Posterior vena cava (tissue), 2 donors: ENCODE data around the gene TMC2. TPM values are rescaled to one million over a fixed set of nuclear protein-coding genes. Genes with fewer than 3 reads are reported as not detected.
"Not testable (repeated sequence)": the region's sequence is repeated elsewhere in the genome, so short reads cannot be mapped to it uniquely, and the experiment has no call there.

ENCODE experiments used
- DNase-seq: peaks from one replicate; pipeline ENCODE4 v3.0.0-alpha.2; 2020; ENCODE audit warnings: low spot score
- intact Hi-C, 2 donors: fragments of 100-400 bp; cut with DNase I; formaldehyde crosslinking; loops; one replicate each; pipeline versions ENCODE4 v1.14.1 to v1.14.2; 2022 to 2023
- total RNA-seq, 2 donors: library from RNA; stranded (reverse); fragmentation: NEBNext Ultra II Directional; extraction: Animal tissue kit (Norgen Biotek cat#: 25700); gene quantifications; one replicate each; pipeline ENCODE4 v1.2.1, GENCODE V29; 2021
- donor health status: DM: yes; HTN: yes; CAD: no.
- donor health status: DM: yes; HTN: yes; CAD: no.

Gene TMC2
- total RNA-seq, 2 donors from 2014 or later: 0.14 to 0.56 TPM

DNA sequence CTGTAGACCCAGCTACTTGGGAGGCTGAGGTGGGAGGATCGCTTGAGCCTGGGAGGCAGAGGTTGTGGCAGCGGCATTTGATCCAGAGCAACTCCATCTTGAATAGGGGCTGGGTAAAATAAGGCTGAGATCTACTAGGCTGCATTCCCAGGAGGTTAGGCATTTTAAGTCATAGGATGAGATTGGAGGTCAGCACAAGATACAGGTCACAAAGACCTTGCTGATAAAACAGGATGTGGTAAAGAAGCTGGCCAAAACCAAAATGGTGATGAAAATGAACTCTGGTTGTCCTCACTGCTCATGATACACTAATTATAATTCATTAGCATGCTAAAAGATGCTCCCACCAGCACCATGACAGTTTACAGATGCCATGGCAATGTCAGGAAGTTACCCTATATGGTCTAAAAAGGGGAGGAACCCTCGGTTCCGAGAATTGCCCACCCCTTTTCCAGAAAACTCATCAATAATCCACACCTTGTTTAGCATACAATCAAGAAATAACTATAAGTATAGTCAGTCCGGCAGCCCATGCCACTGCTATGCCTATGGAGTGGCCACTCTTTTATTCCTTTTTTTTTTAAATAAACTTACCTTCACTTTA, 13.4 kb upstream of the TMC2 start:
- intact Hi-C loops: loop anchor here (5.0 to 10.0 kb wide), 2 partner anchors 124 to 132 kb away; partner anchors contain the start of gene NOP56 (in 1 of the 2)
- DNase-seq: not testable (repeated sequence)

DNA sequence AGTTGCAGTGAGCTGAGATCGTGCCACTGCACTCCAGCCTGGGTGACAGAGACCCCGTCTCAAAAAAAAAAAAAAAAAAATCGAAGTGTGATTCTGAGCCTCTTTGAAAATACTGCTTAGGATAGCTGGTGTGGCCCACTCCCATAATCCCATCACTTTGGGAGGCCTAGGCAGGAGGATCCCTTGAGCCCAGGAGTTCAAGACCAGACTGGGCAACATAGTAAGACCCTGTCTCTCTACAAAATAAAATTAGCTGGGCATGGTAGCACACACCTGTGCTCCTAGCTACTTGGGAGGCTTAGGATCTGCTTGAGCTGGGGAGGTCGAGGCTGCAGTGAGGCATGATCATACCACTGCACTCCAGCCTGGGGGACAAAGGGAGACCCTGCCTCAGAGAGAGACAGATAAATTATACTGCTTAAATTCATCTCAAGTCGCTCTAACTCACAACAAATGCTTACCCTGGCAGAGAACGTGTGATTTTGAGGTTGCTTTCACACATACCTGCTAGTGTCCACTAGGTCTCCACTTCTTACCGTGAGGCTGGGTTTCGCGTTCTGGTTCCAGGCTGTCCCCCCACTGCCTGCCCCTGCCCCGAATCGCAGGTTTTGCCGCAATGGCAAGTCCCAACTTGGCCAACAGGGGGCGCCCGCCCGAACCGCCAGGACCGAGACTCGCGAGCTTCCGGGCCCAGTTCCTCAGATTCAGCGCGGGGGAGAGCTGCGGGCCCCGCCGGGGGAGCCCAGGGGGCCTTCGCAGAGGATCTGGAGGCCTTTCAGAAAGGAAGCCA, 12.3 kb upstream of the TMC2 start:
- intact Hi-C loops: loop anchor here (5.0 to 10.0 kb wide), 2 partner anchors 123 to 131 kb away; partner anchors contain the start of gene NOP56 (in 1 of the 2)
- peak; percentile 97 for DNase-seq

DNA sequence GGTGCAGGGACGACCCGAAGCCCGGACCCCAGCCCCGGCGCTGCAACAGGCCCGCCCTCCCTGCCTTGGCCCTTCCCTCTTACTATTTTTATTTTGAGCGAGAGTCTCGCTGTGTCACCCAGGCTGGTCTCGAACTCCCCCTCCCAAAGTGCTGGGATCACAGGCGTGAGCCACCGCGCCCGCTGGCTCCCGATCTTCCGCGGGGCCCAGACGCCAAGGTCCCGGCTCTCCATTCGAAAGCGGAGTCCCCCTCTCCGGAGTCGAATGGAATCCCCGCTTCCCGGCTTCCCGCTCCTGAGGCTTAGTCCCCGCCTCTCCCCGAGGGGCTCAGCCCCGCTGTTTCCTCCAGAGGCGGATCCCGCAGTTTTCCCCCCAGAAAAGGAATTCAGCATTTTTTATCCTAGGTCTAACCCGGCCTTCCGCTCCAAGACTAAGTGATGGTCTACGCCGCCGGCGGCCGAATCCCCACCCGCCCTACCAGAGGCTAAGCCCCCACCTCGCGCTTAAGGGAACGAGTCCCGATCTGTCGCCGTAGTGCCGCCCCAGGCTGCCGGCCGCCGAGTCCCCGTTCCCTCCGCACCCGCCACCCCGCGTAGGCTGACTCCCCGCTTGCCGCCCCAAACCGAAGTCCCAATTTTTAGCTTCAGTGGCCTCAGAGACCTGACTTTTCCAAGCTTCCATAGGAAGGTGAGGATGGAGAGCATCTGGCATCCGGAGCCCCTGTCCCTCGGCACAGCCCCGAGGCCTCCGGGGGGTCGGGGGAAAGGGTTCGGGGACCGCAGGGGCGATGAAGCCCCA, 11.5 kb upstream of the TMC2 start:
- intact Hi-C loops: loop anchor here (5.0 to 10.0 kb wide), 2 partner anchors 122 to 130 kb away; partner anchors contain the start of gene NOP56 (in 1 of the 2)
- DNase-seq: peak; percentile 86

DNA sequence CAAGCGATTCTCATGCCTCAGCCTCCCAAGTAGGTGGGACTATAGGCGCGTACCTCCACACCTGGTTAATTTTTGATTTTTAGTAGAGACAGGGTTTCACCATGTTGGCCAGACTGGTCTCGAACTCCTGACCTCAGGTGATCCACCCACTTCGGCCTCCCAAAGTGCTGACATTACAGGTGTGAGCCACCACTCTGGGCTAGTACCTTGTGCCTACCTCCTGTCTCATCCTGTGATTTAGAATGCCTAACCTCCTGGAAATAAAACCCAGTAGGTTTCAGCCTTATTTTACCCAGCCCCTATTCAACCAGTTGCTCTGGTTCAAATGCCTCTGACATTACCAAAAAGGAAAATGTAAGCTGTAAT, 10.2 kb upstream of the TMC2 start:
- intact Hi-C loops: loop anchor here in 1 of 2 donors (10.0 kb wide), 1 partner anchor 129 kb away; the partner anchor contains the start of gene NOP56
- not testable (repeated sequence) for DNase-seq

DNA sequence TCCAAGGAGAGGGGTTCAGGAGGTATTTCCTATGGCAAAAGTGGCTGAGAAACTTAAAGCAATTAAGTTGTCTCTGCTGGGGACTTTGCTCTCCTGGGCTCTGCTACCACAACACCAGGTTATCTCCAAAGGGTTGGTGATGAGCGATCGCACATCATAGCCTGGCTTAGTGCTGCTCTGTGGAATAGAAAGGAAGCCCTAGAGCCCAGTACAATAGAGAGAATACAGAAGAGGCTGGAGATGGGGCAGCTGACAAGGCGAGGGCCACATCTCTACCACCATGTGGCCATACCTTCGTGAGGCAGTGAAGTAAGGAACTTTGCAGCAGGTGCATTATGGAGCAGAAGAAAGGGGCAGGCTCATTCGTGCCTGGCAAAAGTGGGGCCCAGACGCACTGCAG, 8.6 kb upstream of the TMC2 start:
- intact Hi-C loops: loop anchor here in 1 of 2 donors (10.0 kb wide), 1 partner anchor 127 kb away; the partner anchor contains the start of gene NOP56
- DNase-seq: peak; percentile 54

DNA sequence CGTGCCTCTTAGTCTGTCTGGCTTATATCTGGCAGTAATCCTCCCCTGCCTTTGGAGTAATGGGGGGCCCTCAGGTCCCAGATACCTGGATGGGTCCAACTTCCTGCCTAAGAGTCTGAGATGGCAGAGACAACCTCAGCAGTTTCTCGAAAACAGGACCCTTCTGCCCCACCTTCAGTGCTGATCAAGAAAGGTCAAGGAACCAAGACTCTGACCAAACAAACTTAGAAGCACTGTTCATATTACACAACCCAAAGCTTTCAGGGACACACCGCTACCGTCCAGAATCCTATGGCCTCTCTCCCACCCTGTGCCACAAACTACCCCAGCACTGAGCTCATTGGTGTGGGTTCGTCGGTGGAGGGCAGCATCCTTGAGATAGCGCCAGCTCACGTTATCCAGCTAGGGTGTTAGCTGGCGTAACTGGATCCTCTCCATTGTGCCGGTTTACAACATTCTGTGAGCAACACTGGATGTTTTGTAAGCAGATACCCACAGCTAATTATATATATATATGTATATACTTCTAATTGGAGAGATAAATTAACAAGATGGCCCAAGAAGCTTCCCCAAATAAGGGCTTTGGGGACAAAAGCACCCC, 7.6 kb upstream of the TMC2 start:
- intact Hi-C loops: loop anchor here in 1 of 2 donors (10.0 kb wide), 1 partner anchor 126 kb away; the partner anchor contains the start of gene NOP56
- DNase-seq: no peak

DNA sequence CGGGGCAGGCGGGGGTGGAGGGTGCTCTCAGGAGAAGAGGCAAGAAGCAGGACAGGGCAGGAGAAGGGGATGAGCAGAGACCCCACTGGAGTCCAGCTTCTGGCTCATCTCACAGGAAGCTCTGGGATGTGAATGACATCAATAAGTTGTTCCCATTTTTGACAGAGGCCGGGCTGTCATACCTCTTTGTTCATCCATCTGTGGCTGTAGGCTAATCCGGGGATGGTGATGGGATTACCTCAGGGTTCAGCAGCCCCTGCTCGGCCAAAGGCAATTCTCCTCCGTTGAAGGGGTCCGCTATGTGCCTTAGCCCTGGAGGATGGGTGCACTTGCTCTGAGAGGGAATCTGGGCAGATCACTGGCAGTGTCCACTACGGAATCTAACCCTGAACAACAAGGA, 3.3 kb upstream of the TMC2 start:
- intact Hi-C loops: no loop called here
- no peak for DNase-seq

DNA sequence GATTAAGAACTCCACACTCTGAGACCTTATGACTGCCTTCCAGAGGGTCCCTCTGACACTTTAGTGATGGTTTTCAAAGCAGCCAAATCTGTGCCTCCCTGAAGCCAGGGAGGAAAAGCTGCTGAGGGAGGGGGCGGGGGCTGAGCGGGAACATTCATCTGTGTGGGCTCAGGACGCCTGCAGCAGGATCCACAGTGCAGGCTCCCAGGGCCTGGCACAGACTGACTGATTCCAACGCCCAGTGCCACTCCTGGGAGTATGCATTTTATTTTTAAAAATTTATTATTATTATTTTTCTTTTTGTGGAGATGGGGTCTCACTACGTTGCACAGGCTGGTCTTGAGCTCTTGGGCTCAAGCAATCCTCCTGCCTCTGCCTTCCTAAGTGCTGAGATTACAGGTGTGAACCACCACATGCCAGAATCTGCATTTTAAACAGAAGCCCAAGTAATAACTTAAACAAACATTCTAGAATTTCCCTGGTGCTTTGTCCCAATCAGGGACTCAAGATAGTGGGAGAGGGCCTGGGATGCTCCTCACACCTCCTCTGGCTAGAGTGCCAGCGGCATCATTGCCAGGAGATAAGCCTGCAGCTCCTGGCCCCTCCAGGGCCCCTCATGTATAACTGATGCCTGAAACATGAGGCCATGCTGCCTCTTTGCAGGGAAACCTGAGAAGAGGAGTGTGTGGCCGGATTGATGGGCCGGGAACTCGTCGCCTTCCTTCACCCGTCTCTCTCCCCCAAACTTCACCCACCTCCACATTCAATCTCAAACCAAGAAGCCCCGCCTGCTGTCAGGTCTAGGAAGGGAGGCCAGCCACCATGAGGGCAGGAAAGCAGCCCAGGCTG, 438 bp upstream of the TMC2 start:
- DNase-seq: no peak
- intact Hi-C loops: no loop called here

DNA sequence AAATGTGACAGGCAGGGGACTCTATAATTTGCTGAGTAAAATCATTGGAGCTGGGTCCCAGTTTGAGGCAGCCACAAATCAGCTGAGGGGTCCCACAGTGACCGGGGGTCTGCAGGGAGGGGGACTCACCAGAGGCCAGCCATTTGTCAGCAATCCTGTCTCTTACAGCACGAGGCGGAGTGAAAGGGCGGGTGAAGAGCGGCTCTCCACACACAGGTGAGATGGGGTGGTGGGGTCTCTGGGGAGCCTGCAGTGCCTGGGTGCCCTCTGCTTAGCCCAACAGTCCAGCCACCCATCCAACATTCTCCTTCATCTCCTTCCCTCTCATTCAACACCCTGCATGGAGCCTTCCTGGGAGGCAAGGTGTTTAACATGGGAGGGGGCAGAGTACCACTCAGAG, 728 bp downstream of the TMC2 start:
- intact Hi-C loops: no loop called here
- no peak for DNase-seq

DNA sequence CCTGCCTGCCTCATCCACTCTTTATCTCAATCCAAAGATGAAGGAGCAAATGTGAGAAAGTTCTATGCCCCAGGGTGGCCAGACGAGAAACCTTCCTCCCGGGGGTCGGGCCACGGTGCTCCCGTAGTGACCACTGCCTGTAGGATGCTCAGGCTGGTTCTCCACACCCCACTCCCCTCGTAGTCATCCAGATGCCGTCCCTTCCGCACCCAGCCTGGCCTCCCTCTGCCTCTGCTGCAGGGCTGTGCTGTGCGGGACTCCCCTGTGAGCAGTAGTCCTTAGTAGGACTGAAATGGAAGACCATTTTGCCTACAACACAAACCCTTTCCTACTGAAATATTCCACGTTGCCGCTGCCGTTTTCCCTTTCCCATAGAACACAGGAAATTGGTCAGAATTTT, 2.0 kb downstream of the TMC2 start:
- peak; percentile 75 for DNase-seq
- intact Hi-C loops: no loop called here

DNA sequence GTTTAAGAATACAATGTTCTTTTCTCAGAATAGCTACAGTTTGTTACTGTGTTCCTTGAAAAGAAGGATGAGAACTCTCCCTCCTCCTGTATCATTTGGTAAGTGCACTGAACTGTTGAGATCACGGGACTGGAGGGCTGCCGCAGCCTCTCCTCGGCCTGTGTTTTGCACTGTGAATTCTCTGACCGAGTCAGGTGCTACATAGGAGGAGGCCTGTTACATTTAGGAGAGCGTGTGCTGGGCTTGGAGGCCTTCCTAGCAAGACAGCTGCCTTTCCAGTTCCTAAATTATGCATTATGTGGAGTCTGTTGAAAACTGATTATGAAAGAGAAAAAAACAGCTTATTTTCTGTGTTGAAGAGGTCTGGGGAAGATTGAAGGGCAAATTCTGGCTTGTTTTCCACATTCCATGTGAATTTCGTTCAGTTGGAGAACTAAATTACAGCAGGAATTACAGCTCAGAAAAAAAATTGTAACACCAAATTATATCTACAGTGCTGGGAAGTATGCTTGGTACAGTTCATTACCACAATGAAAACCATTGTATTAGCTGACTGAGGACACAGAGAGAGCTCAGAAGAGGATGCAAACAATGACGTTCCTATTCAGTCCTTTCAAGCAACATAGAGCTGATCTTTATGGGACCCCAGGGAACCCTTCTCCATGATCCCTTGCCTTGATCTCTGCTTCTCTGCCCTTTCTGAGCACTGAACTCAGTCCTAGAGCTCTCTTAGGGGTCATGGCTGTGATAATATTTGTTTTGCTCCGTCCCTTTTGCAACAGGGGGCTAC, 2.8 kb downstream of the TMC2 start:
- intact Hi-C loops: no loop called here
- DNase-seq: no peak

DNA sequence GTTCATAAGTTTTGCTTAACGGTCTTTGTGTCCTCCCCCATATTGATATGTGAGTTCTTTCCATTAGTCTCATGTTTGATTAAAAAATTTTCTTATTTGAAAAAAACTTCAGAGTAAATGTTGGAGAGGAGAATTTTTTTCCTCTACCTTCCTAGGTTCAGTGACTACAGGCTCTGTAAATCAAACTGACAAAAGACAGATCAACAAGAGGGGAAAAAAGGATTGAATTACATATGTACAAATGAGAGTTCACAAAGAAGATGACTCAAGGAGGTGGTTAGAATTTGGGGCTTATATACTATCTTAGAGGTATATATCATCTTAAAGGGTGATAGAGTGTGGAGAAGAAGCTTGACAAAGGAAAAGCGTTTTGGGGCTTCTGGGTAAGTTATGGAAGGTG, 5.6 kb downstream of the TMC2 start:
- intact Hi-C loops: no loop called here
- no peak for DNase-seq

DNA sequence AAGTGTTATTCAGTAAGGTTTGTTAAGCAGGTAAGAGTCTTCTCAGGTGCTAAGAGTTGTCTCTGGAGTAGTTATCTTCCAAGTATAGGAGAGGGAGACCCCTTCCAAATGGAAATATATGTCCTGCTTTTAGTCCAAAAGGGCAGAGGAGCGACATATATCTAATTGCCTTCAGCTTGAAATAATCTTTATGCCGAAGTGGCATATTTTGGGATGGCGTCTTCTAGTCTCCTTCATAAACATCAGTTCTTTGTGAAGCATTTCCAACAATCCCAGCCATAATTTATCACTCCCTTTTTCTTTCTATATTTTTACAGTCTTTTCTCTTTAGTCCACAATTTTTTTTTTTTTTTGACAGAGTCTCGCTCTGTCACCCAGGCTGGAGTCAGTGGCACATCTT, 6.0 kb downstream of the TMC2 start:
- no peak for DNase-seq
- intact Hi-C loops: no loop called here

DNA sequence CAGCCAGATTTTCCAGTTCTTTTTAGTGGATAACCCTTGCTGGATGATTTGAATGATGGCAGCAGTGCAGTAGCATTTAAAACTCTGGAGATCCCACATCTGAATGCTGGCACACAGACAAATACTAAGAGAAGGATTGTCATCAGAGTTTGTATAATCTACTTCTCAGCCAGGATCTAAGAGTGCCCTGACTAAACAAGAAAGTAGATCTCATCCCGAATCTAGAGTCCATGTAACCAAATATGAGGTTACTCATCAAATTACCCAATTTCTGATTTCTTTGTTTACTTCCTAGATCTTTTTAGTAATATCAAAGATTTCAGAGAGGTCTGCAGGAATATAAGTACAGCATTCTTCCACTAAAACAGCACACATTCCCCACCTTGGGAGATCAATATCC, 7.8 kb downstream of the TMC2 start:
- intact Hi-C loops: no loop called here
- DNase-seq: no peak

DNA sequence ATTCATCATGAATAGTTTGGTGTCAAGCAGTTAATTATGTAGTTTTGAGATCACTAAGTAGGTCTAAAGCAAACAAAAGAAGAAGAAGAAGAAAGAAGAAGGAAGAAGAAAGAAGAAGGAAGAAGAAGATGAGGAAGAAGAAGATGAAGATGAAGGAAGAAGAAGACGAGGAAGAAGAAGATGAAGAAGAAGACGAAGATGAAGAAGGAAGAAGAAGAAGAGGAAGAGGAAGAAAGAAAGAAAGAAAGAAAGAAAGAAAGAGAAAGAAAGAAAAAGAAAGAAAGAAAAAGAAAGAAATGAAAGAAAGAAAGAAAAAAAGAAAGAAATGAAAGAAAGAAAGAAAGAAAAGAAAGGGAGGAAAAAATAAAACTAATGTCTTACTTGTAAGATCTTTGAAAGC, 9.2 kb downstream of the TMC2 start:
- intact Hi-C loops: no loop called here
- DNase-seq: no peak

DNA sequence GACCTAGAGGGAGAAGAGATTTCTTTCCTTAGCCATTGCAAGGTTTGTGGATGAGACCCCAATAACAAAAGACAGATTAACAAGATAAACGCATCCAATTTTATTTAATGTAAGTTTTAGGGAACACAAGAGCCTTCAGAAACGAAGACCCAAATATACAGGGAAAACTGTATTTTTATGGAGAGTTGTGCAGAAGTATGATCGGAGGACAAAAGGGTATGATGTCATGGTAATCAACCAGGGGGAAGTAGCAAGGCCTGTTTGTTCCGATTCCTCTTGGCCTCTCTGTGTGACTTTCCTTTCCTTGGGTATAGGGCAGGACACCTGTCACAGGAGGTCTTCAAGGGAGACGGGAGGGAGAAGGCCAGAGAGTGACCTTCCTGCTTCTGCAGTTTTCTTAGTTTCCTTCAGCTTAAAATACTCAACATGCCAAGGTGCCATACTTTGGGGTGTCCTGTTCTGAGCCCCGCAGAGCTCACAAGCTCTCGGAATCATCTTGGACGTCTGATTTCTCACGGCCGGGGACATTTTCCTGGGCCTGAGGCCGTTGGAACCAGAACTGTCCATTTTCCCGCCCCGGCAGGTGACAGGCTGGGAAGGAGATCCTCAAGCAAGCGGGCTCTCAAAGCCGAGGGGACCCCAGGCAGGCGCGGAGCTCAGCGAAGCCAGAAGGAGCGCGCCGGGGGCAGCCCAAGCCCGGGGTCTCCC, 21.7 kb downstream of the TMC2 start:
- intact Hi-C loops: no loop called here
- DNase-seq: no peak

DNA sequence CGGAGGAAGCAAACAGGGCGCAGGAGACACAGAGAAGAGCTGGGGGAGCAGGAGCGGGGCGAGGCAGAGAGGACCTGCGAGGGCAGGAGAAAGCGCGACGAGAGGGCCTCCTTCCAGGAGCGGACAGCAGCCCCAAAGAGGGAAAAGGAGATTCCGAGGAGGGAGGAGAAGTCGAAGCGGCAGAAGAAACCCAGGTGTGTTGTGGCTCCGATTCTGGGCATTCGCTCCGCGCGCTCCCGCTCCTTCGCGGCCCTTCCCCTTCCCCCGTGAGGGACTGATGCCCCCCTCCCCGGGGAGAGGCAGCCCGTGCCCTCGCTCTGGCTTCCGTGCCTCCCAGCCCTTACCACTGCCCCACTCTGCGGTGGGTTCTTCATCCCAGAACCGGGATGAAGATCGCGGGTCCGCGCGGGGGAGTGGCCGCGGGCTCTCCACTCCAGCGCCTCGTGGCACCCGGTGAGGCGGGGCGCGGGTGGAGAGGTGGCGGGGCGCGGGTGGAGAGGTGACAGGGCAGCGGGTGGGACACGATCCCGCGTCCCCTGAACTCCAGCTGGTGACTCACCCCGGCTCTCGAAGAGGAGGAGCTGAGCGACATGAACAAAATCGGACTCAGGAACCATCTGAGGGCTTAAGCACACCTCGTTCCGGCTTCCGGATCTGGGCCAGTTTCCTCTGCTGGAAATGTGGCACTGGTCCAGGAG, 22.4 kb downstream of the TMC2 start:
- intact Hi-C loops: no loop called here

More for the DNA sequence above, 22.4 kb downstream of the TMC2 start:
- DNase-seq: no peak
